Measurements from ENCODE around the gene RAB11FIP2. TPM values are rescaled to one million over a fixed set of nuclear protein-coding genes. Genes with fewer than 3 reads are reported as not detected.

RAB11FIP2 gene
- total and polyA plus RNA-seq, 8 donors = 19.1 to 25.6 (median 22.1) TPM

GRCh38 chr10:118028619-118029018, 18.1 kb downstream of the RAB11FIP2 start:
- no peak for TF ChIP-seq CTCF (IDR thresholded peaks at IDR 0.05)
- ATAC-seq = peak; percentile 36
- Histone ChIP-seq H3K27me3 (no peaks in the 10 kb centered on the region), H3K9me3 (no peaks in the 10 kb centered on the region), H3K4me3 (no peak overlapping the region), H3K4me1 (peaks cover 0 to 5% of the 10 kb centered on the region in 2 donors), H3K36me3 (peaks cover 0 to 13% of the 10 kb centered on the region in 2 donors), H3K27ac (no peak overlapping the region)
- intact Hi-C loops (cut with DNase I) = no loop called here
- no peak for DNase-seq

- H3K36me3 ChIP-seq = peaks cover 0 to 1% of the 10 kb centered on the region in 2 donors
- DNase-seq (peak in 1 of 4 donors; percentile 20), ATAC-seq (no peak)
- H3K9me3 ChIP-seq = no peaks in the 10 kb centered on the region
- H3K27ac ChIP-seq = no peak overlapping the region
- peaks cover 0 to 5% of the 10 kb centered on the region in 2 donors for H3K4me1 ChIP-seq
- no peak overlapping the region for H3K4me3 ChIP-seq
- intact Hi-C loops (cut with DNase I) = no loop called here
- no peak for TF ChIP-seq CTCF (IDR thresholded peaks at IDR 0.05)
- H3K27me3 ChIP-seq = no peaks in the 10 kb centered on the region
These were observed 19.3 kb downstream of the RAB11FIP2 start for GRCh38 chr10:118027397-118027796.

GRCh38 chr10:118026936-118027335, 19.8 kb downstream of the RAB11FIP2 start:
- TF ChIP-seq CTCF (IDR thresholded peaks at IDR 0.05) = no peak
- no peak for ATAC-seq
- no peak overlapping the region for H3K4me3 ChIP-seq

GRCh38 chr10:118020365-118020764, 26.4 kb downstream of the RAB11FIP2 start:
- TF ChIP-seq CTCF (IDR thresholded peaks at IDR 0.05) = no peak
- Histone ChIP-seq H3K4me1 (no peaks in the 10 kb centered on the region), H3K27ac (no peak overlapping the region), H3K4me3 (no peak overlapping the region), H3K9me3 (no peaks in the 10 kb centered on the region), H3K27me3 (no peaks in the 10 kb centered on the region), H3K36me3 (peaks cover 0 to 7% of the 10 kb centered on the region in 2 donors)
- DNase-seq (peak in 1 of 4 donors; percentile 26), ATAC-seq (no peak)
- intact Hi-C loops (cut with DNase I) = no loop called here

More at GRCh38 chr10:118026936-118027335, 19.8 kb downstream of the RAB11FIP2 start:
- no peak overlapping the region for H3K27ac ChIP-seq
- no peaks in the 10 kb centered on the region for H3K36me3 ChIP-seq
- H3K27me3 ChIP-seq = no peaks in the 10 kb centered on the region
- H3K9me3 ChIP-seq = no peaks in the 10 kb centered on the region
- peaks cover 0 to 5% of the 10 kb centered on the region in 2 donors for H3K4me1 ChIP-seq
- no peak for DNase-seq
- intact Hi-C loops (cut with DNase I) = no loop called here

GRCh38 chr10:118017850-118018249, 28.9 kb downstream of the RAB11FIP2 start:
- peak overlapping the region in 1 of 2 donors; percentile 30 for H3K27ac ChIP-seq
- H3K4me3 ChIP-seq = no peak overlapping the region
- intact Hi-C loops (cut with DNase I) = no loop called here
- no peak for TF ChIP-seq CTCF (IDR thresholded peaks at IDR 0.05)
- peaks cover 0 to 7% of the 10 kb centered on the region in 2 donors for H3K36me3 ChIP-seq
- no peaks in the 10 kb centered on the region for H3K4me1 ChIP-seq
- no peaks in the 10 kb centered on the region for H3K27me3 ChIP-seq
- peak; percentile 98 for ATAC-seq
- H3K9me3 ChIP-seq = no peaks in the 10 kb centered on the region
- peak in 2 of 4 donors; percentile 25 to 44 for DNase-seq

Data from left lung (tissue), 10 donors.